Measurements from ENCODE around the gene ITPK1.

DNA sequence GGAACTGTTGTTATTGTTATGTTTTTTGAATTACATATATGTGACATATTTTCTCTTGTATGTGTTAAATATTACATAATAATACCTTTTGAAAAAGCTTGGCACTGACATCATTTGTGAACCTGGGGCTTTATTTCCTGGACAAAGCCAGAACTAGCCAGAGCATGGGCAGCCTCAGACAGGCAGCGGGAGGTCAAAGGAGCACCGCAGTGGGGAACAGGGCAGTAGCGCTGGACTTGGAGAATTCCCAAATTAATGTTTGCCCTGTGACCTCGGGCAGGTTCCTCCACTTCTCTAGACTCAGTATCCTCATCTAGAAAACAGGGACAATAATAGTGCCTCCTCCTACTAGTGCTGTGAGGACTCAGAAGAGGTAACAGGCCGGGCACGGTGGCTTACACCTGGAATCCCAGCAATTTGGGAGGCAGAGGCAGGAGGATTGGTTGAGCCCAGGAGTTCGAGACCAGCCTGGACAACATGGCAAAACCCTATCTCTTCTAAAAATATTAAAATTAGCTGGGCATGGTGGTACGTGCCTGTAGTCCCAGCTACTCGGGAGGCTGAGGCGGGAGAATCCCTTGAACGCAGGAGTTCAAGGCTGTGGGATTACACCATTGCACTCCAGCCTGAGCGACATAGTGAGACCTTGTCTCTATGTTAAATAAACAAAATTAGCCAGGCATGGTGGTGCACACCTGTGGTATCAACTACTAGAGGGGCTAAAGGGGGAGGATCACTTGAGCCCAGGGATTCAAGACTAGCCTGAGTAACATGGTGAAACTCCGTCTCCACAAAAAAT lies 27.3 kb upstream of the ITPK1 start:
- TF ChIP-seq, protein P1, sequence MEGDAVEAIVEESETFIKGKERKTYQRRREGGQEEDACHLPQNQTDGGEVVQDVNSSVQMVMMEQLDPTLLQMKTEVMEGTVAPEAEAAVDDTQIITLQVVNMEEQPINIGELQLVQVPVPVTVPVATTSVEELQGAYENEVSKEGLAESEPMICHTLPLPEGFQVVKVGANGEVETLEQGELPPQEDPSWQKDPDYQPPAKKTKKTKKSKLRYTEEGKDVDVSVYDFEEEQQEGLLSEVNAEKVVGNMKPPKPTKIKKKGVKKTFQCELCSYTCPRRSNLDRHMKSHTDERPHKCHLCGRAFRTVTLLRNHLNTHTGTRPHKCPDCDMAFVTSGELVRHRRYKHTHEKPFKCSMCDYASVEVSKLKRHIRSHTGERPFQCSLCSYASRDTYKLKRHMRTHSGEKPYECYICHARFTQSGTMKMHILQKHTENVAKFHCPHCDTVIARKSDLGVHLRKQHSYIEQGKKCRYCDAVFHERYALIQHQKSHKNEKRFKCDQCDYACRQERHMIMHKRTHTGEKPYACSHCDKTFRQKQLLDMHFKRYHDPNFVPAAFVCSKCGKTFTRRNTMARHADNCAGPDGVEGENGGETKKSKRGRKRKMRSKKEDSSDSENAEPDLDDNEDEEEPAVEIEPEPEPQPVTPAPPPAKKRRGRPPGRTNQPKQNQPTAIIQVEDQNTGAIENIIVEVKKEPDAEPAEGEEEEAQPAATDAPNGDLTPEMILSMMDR (IDR thresholded peaks at IDR 0.05; ENCODE audit: borderline replicate concordance, extremely low read depth, low read length, poor library complexity, severe bottlenecking), result no peak
- no peak for TF ChIP-seq EZH2 (IDR thresholded peaks at IDR 0.05; ENCODE audit: borderline replicate concordance, low read depth, low read length, severe bottlenecking)

All from DND-41 (cell line).